ENCODE data around the gene SPTLC1. TPM values are rescaled to one million over a fixed set of nuclear protein-coding genes. Genes with fewer than 3 reads are reported as not detected.

SPTLC1 gene
- total and polyA plus RNA-seq, 2 of the 13 experiments (the other 11 are each of a cell fraction or from before 2014, with no cell fraction given) = 56.2 to 72.5 TPM

DNA sequence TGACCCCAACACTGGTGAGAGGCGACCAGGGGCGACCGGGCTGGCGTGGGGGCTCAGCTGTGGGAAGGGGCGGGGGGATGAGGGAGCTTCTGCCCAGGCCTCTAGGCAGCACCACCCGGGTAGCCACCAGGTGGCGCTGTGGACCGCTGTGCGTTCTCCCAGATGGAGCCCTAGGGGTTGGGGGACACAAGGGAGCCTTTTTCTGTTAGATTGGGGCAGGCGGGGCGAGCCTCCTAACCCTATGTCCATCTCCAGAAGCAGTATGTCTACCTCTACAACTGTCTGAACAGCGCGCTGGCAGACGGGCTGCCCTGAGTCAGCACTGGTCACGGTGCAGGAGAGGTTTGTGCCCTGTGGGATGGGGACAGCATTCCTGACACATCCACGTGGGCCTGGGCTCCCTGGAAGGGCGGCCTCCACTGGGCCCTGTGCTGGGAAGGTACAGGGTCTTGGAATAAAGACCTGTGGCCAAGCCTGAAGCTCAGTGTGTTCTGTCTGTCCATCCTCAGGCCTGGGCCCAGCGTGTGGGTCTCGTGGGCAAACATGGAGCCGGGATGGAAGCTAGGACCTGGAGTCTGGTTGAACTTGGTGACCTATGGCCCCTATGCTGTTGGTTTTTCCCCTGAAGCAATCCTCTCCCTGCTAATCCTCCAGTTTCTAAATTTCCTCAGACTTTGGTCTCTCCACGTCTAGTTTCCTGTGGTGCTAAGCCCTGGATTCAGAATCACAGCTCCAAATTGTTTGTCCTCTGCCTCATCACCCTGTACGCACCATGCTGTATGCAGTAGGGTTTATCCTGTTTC is 23.1 kb upstream of the SPTLC1 start (continued):
- TF ChIP-seq ZSCAN30 (CRISPR knock-in tag; IDR thresholded peaks at IDR 0.05) = no peak
- 0 out of 2 replicates have a peak, but pooled peaks have one; percentile 44 for TF ChIP-seq ZNF205 (CRISPR knock-in tag; IDR thresholded peaks at IDR 0.05)
- TF ChIP-seq, protein P1, sequence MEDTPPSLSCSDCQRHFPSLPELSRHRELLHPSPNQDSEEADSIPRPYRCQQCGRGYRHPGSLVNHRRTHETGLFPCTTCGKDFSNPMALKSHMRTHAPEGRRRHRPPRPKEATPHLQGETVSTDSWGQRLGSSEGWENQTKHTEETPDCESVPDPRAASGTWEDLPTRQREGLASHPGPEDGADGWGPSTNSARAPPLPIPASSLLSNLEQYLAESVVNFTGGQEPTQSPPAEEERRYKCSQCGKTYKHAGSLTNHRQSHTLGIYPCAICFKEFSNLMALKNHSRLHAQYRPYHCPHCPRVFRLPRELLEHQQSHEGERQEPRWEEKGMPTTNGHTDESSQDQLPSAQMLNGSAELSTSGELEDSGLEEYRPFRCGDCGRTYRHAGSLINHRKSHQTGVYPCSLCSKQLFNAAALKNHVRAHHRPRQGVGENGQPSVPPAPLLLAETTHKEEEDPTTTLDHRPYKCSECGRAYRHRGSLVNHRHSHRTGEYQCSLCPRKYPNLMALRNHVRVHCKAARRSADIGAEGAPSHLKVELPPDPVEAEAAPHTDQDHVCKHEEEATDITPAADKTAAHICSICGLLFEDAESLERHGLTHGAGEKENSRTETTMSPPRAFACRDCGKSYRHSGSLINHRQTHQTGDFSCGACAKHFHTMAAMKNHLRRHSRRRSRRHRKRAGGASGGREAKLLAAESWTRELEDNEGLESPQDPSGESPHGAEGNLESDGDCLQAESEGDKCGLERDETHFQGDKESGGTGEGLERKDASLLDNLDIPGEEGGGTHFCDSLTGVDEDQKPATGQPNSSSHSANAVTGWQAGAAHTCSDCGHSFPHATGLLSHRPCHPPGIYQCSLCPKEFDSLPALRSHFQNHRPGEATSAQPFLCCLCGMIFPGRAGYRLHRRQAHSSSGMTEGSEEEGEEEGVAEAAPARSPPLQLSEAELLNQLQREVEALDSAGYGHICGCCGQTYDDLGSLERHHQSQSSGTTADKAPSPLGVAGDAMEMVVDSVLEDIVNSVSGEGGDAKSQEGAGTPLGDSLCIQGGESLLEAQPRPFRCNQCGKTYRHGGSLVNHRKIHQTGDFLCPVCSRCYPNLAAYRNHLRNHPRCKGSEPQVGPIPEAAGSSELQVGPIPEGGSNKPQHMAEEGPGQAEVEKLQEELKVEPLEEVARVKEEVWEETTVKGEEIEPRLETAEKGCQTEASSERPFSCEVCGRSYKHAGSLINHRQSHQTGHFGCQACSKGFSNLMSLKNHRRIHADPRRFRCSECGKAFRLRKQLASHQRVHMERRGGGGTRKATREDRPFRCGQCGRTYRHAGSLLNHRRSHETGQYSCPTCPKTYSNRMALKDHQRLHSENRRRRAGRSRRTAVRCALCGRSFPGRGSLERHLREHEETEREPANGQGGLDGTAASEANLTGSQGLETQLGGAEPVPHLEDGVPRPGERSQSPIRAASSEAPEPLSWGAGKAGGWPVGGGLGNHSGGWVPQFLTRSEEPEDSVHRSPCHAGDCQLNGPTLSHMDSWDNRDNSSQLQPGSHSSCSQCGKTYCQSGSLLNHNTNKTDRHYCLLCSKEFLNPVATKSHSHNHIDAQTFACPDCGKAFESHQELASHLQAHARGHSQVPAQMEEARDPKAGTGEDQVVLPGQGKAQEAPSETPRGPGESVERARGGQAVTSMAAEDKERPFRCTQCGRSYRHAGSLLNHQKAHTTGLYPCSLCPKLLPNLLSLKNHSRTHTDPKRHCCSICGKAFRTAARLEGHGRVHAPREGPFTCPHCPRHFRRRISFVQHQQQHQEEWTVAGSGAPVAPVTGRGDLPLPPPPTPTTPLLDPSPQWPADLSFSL (CRISPR knock-in tag; IDR thresholded peaks at IDR 0.05) = no peak
- TF ChIP-seq SAP130 (CRISPR knock-in tag; IDR thresholded peaks at IDR 0.05; ENCODE audit: low read depth) = peak; percentile 51
- TF ChIP-seq ZNF546 (CRISPR knock-in tag; conservative IDR thresholded peaks at IDR 0.05) = no peak
- no peak for TF ChIP-seq ZBTB7B (CRISPR knock-in tag; IDR thresholded peaks at IDR 0.05)
- TF ChIP-seq NFE2L1 (CRISPR knock-in tag; IDR thresholded peaks at IDR 0.05; ENCODE audit: borderline replicate concordance) = peak; percentile 81; the same call in 1 of the 2 replicates
- no peak; the same call in 1 of the 2 replicates for TF ChIP-seq ZNF264 (CRISPR knock-in tag; IDR thresholded peaks at IDR 0.05)
- TF ChIP-seq SRSF4 (IDR thresholded peaks at IDR 0.05; ENCODE audit: low read depth, low read length, poor library complexity, severe bottlenecking) = no peak
- TF ChIP-seq ZNF230 (CRISPR knock-in tag; IDR thresholded peaks at IDR 0.05) = peak; percentile 59; the same call in 1 of the 2 replicates
- TF ChIP-seq ARID3A (IDR thresholded peaks at IDR 0.05; ENCODE audit: low read depth, low read length) = no peak
- TF ChIP-seq ZNF235 (CRISPR knock-in tag; IDR thresholded peaks at IDR 0.05; ENCODE audit: borderline replicate concordance) = no peak
- no peak for TF ChIP-seq TRIM24 (CRISPR knock-in tag; IDR thresholded peaks at IDR 0.05)
- TF ChIP-seq ZNF878 (CRISPR knock-in tag; IDR thresholded peaks at IDR 0.05) = 0 out of 2 replicates have a peak, but pooled peaks have one; percentile 40
- no peak for TF ChIP-seq NCOA1 (CRISPR knock-in tag; IDR thresholded peaks at IDR 0.05)
- TF ChIP-seq KLF9 (CRISPR knock-in tag; IDR thresholded peaks at IDR 0.05; ENCODE audit: low read depth) = no peak
- no peak for TF ChIP-seq MAFK (conservative IDR thresholded peaks at IDR 0.05 in 1 of 2, IDR thresholded peaks at IDR 0.05 in 1 of 2; ENCODE audit: low read length in 2 of 2)
- no peak for TF ChIP-seq GTF3A (CRISPR knock-in tag; conservative IDR thresholded peaks at IDR 0.05)
- TF ChIP-seq TBX3 (IDR thresholded peaks at IDR 0.05; ENCODE audit: borderline replicate concordance) = no peak
- no peak for TF ChIP-seq GLI4 (CRISPR knock-in tag; IDR thresholded peaks at IDR 0.05; ENCODE audit: borderline replicate concordance)
- no peak for TF ChIP-seq SMYD3 (CRISPR knock-in tag; IDR thresholded peaks at IDR 0.05)
- no peak for TF ChIP-seq ZNF766 (CRISPR knock-in tag; IDR thresholded peaks at IDR 0.05; ENCODE audit: borderline replicate concordance)
- TF ChIP-seq HNF4A (CRISPR knock-in tag; IDR thresholded peaks at IDR 0.05) = peak; percentile 87
- TF ChIP-seq ZNF547 (CRISPR knock-in tag; IDR thresholded peaks at IDR 0.05) = 0 out of 2 replicates have a peak, but pooled peaks have one; percentile 29
